Coronary artery (tissue), 2 donors: ENCODE results near the gene MXRA7.
A peak's percentile ranks its signal among the peaks of the same experiment; 100 is the strongest.
"Not testable (repeated sequence)": the region's sequence is repeated elsewhere in the genome, so short reads cannot be mapped to it uniquely, and the experiment has no call there.

Experiments
- DNase-seq: peaks from one replicate; pipeline ENCODE4 v3.0.0-alpha.2; 2017; ENCODE audit warnings: low spot score
- H3K27ac ChIP-seq, 2 donors: fragments of 200-600 bp; sonication (generic); one replicate each; pipeline ENCODE4 v1.5.1; 2016 to 2019
- H3K4me3 ChIP-seq: fragments of 200-600 bp; sonication (generic); 2 replicates; pipeline ENCODE4 v1.5.1; 2016; ENCODE audit warnings: mild to moderate bottlenecking, moderate library complexity
- CTCF ChIP-seq: fragments of 200-600 bp; sonication (generic); IDR thresholded peaks from one replicate; pipeline ENCODE4 v1.5.1; 2019; ENCODE audit warnings: antibody characterized with exemption

Gene MXRA7

GRCh38 chr17:76734080-76734840 is 23.5 kb upstream of the MXRA7 start:
- peak overlapping the region; percentile 96 for H3K4me3 ChIP-seq

GRCh38 chr17:76733618-76733957 is 22.8 kb upstream of the MXRA7 start:
- TF ChIP-seq CTCF = no peak
- H3K4me3 ChIP-seq = no peak overlapping the region
- no peak overlapping the region for H3K27ac ChIP-seq
- no peak for DNase-seq

More at GRCh38 chr17:76734080-76734840, 23.5 kb upstream of the MXRA7 start:
- peak overlapping the region; percentile 8 to 11 for H3K27ac ChIP-seq
- no peak for DNase-seq
- TF ChIP-seq CTCF = no peak

- DNase-seq = no peak
- H3K27ac ChIP-seq = no peak overlapping the region
- TF ChIP-seq CTCF = no peak
- no peak overlapping the region for H3K4me3 ChIP-seq
Measured at GRCh38 chr17:76732734-76733617, 22.2 kb upstream of the MXRA7 start.

- H3K27ac ChIP-seq, DNase-seq, H3K4me3 ChIP-seq: not testable (repeated sequence)
Measured at GRCh38 chr17:76731800-76732733, 21.3 kb upstream of the MXRA7 start.

- DNase-seq = no peak
- Histone ChIP-seq H3K4me3 (peak overlapping the region; percentile 95), H3K27ac (peak overlapping the region; percentile 53 to 99)
- no peak for TF ChIP-seq CTCF
Measured at GRCh38 chr17:76727745-76728456, 17.1 kb upstream of the MXRA7 start.

GRCh38 chr17:76726776-76727718 is 16.3 kb upstream of the MXRA7 start, which contains the start of gene METTL23:
Gene METTL23, plus strand, starts transcription at chr17:76726839. Its CDS starts 2,872 bp downstream, at chr17:76729711.
- peak; percentile 89 for DNase-seq
- Histone ChIP-seq H3K4me3 (peak within 1 kb of the TSS; percentile 95), H3K27ac (peak within 1 kb of the TSS; percentile 99 to 100)
- TF ChIP-seq CTCF = peak; percentile 58
